SK-N-MC (cell line): Measurements from ENCODE around the gene ITGA11.

Experiments used
- DNase-seq: peaks from one replicate; pipeline ENCODE4 v3.0.0-alpha.2; 2011; ENCODE audit warnings: low read depth, low spot score
- H3K27ac ChIP-seq: fragments of 200-600 bp; sonication (generic); 2 replicates; pipeline ENCODE4 v1.5.1; 2016; ENCODE audit warnings: mixed run types
- H3K36me3 ChIP-seq: fragments of 200-600 bp; sonication (generic); 2 replicates; pipeline ENCODE4 v1.6.1; 2017; ENCODE audit warnings: antibody characterized with exemption, low read length, mixed read lengths; ENCODE audit not compliant: insufficient read depth
- H3K4me3 ChIP-seq: fragments of 200-600 bp; sonication (generic); 2 replicates; pipeline ENCODE4 v1.5.1; 2016
- H3K9ac ChIP-seq: fragments of 200-600 bp; sonication (generic); 2 replicates; pipeline ENCODE4 v1.8.0; 2017; ENCODE audit warnings: mixed run types, mixed read lengths; ENCODE audit not compliant: insufficient read length
- H3K9me3 ChIP-seq: fragments of 200-600 bp; sonication (generic); 2 replicates; pipeline ENCODE4 v1.6.1; 2017; ENCODE audit warnings: low read depth, mild to moderate bottlenecking, antibody characterized with exemption, low read length, moderate library complexity, mixed read lengths
- EZH2 ChIP-seq: fragments of 200-600 bp; sonication (generic); IDR thresholded peaks from one replicate; pipeline ENCODE4 v1.6.1; 2017; ENCODE audit warnings: antibody characterized with exemption
- FOXP2 ChIP-seq: optimal IDR thresholded peaks from 2 replicates; pipeline ENCODE3; 2011; ENCODE audit warnings: mild to moderate bottlenecking, moderate library complexity; ENCODE audit not compliant: insufficient read depth; ENCODE audit errors: extremely low read length, control extremely low read depth
- POLR2AphosphoS5 ChIP-seq: IDR thresholded peaks from 2 replicates; pipeline ENCODE4 v1.6.1; 2012; ENCODE audit warnings: mild to moderate bottlenecking, low read depth, low read length, borderline replicate concordance

The ITGA11 gene

DNA sequence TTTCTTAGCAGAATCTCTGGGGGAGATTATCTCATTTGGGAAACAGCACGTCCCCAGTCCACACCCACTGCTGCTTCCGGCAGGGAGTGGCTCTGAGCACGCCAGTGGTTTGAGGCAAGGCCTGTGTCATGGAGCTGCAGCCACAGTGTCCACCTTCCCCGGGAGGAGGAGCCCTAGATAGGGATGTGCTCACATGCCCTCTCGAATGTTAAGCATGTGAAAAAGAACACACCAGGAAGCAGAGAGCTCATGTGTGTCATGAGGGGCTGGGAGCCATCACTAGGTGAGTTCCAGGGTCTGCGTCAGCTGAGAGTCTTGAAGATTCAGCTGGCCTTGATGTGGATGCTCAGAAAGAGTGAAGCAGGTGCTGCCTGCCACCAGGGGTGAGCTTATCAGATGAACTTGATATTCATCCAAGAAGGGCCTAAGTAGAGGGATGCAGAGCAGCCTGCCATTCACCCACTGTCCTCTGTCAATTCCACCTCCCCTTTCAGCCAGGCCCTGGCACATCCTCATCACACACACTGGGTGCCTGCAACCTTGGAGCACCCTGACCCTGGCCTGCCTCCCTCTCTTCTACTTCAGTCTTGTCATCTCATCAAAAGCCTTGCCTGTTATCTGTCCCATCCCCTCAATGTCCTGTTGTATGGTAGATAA, 16.3 kb downstream of the ITGA11 start:
- Histone ChIP-seq H3K27ac (no peak overlapping the region), H3K9me3 (no peaks in the 10 kb centered on the region)
- TF ChIP-seq POLR2AphosphoS5 (no peak), FOXP2 (no peak), EZH2 (no peak)

DNA sequence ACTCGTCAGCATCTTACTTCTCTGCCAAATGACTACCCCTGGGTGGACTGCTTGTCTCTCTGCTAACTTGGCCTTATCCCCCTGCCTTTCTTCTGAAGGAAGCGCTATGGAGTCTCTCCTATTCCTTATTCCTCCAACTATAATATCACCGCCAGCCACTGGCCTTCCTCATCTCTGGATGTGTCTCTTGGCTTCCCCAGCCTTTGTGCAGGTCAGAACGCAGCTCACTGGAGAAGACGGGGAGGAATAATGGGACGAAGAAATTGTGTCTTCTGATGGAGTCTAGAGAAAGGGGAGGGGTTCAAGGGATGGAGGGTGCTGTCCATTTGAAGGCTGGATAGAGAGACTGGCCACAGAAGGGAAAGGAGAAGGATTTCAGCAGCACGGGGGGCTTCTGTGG, 16.9 kb downstream of the ITGA11 start:
- DNase-seq, result no peak
- TF ChIP-seq EZH2 (no peak), FOXP2 (no peak), POLR2AphosphoS5 (no peak)
- no peak overlapping the region for H3K4me3 ChIP-seq

More for the DNA sequence above, 16.3 kb downstream of the ITGA11 start:
- Histone ChIP-seq H3K9ac (no peak overlapping the region), H3K36me3 (no peaks in the 10 kb centered on the region), H3K4me3 (no peak overlapping the region)
- DNase-seq, result no peak

DNA sequence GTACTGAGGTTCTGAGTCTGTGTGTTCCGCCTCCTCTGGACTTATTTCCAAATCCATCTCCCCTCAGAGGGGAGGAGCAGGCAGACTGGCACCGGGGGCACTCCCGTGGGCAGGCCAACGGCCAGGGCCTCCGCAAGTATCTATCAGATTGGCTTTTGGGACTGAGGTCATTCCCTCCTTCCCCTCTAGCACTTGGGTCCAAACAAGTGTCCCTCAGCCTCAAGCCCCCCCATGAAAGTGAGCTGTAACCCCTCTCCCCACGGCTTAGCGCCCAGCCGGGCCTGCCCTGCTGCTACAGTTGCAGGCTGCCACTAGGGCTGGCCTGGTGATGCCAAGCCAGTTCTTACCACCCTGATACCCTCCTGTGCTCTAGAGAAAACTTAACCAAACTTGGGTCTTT, 17.4 kb downstream of the ITGA11 start:
- no peaks in the 10 kb centered on the region for H3K9me3 ChIP-seq
- no peak overlapping the region for H3K27ac ChIP-seq
- no peaks in the 10 kb centered on the region for H3K36me3 ChIP-seq
- no peak overlapping the region for H3K4me3 ChIP-seq
- no peak for DNase-seq
- no peak for TF ChIP-seq EZH2
- no peak for TF ChIP-seq FOXP2
- no peak for TF ChIP-seq POLR2AphosphoS5
- no peak overlapping the region for H3K9ac ChIP-seq

More for the DNA sequence above, 16.9 kb downstream of the ITGA11 start:
- no peak overlapping the region for H3K27ac ChIP-seq
- no peaks in the 10 kb centered on the region for H3K9me3 ChIP-seq
- H3K9ac ChIP-seq, result no peak overlapping the region
- no peaks in the 10 kb centered on the region for H3K36me3 ChIP-seq

DNA sequence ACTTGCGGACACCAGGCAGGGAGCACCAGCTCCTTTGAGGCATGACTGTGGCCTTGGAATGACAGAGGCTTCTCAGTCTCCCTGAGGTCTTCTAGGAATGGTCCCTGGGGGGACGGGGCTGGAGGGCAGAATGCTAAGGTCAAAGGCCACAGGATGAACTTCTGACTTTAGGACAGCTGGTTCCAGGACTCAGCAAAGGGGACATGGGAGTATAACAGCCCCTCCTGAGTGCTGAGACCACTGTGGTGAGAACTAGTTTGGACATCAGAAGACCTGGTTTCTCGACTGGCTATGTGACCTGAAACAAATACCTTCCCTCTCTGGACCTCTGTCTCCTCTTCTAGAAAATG, 17.8 kb downstream of the ITGA11 start:
- Histone ChIP-seq H3K9me3 (no peaks in the 10 kb centered on the region), H3K9ac (no peak overlapping the region), H3K4me3 (no peak overlapping the region), H3K27ac (no peak overlapping the region), H3K36me3 (no peaks in the 10 kb centered on the region)
- TF ChIP-seq EZH2, result no peak
- no peak for TF ChIP-seq FOXP2
- no peak for TF ChIP-seq POLR2AphosphoS5
- no peak for DNase-seq

DNA sequence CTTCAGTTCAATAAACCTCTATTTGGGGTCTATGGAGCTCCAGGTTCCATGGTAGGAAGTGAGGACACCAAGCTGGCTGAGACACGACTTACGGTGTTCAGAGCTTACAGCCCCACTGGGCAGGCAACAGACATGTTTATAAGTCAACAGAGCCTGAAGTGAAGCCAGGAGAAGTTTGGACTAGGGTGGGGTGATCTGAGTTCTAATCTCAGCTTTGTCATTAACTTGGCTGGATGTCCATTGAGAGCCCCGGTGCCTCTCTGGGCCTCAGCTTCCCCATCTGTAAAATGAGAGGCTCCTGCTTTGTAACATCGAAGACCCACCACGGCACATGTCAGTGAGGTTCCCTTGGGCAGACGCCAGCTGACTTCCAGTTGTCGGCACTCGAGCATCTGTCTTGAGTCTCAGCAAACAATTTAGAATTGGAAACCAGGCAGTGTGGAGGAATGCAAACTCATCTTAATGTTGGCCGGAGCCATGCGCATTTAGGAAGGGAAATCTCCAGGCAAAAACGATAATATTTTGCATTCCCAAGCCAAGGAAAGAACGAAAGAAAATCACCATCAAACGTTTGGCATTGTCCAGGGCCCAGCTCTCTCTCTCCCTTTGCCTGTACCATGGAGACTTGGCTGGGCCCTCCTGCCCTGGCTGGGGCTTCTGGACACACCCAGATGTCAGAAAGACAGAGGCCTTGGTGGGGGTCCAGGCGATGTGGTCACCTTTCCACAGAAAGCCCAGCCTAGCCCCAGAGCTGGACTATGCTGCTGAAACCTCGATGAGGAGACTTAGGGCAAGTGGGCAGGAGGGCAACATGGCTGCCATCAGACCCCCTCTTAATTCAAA, 18.4 kb downstream of the ITGA11 start:
- no peak overlapping the region for H3K4me3 ChIP-seq
- no peak for DNase-seq
- TF ChIP-seq FOXP2, result no peak
- TF ChIP-seq EZH2, result no peak
- TF ChIP-seq POLR2AphosphoS5, result no peak
- no peaks in the 10 kb centered on the region for H3K36me3 ChIP-seq
- no peak overlapping the region for H3K9ac ChIP-seq
- no peaks in the 10 kb centered on the region for H3K9me3 ChIP-seq
- no peak overlapping the region for H3K27ac ChIP-seq

DNA sequence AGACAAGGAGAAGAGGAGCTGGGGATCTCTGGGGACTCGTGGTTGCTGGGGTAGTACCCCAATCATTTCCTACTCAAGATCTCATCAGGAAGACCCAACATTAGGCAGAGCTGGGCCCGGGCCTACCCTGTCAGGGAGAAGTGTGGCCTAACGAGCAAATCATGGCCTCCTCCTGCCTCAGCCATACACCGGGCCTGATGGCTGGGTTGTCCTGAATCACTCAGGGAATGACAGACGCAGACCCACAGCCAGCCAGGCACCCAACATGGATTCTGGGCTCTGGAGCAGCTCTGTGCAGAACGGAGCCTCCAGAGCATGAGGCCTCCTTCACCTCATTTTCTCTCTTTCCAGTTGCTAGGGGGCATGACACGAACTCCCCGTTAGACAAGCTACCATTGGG, 19.7 kb downstream of the ITGA11 start:
- TF ChIP-seq EZH2 (no peak), FOXP2 (no peak), POLR2AphosphoS5 (no peak)
- H3K36me3 ChIP-seq, result no peaks in the 10 kb centered on the region
- DNase-seq, result no peak
- H3K27ac ChIP-seq, result no peak overlapping the region
- no peak overlapping the region for H3K9ac ChIP-seq
- H3K9me3 ChIP-seq, result no peaks in the 10 kb centered on the region
- no peak overlapping the region for H3K4me3 ChIP-seq

DNA sequence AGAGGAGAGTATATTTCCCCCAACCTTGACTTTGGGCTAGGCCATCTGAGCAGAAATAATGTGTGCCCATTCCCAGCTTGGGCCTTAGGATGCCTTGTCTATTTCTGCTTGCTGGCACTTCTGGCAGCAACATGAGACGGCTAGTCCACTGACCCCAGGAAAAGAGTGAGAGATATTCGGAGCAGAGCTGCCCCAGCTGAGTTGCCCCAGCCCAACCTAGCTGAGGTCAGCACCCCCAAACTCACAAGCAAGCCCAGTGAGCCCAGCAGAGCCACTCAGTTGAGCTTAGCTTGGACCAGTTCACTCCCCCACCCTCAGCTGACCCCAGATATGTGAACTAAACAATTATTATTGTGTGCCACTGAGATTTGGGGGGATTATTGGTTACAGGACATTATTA, 20.2 kb downstream of the ITGA11 start:
- no peak overlapping the region for H3K9ac ChIP-seq
- no peaks in the 10 kb centered on the region for H3K36me3 ChIP-seq
- no peak for DNase-seq
- H3K9me3 ChIP-seq, result no peaks in the 10 kb centered on the region
- no peak for TF ChIP-seq FOXP2
- no peak for TF ChIP-seq POLR2AphosphoS5
- TF ChIP-seq EZH2, result no peak
- no peak overlapping the region for H3K27ac ChIP-seq
- H3K4me3 ChIP-seq, result no peak overlapping the region

DNA sequence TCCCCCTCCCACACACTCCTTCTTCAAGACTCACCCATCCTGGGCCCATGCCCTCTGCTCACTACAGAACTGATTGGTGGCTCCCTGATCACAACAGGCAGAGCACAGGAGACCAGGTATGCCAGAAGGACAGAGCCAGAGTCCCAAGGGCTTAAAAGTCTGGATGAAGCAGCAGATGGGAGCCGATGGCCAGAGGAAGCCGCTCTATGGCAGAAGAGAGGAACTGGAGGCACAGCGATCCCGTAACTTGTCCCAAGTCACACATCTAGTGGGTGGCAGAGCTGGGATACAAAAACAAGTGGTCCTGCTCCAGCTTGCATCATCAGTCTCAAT, 20.7 kb downstream of the ITGA11 start:
- H3K27ac ChIP-seq, result no peak overlapping the region
- no peak for DNase-seq
- no peaks in the 10 kb centered on the region for H3K9me3 ChIP-seq
- H3K36me3 ChIP-seq, result no peaks in the 10 kb centered on the region
- no peak overlapping the region for H3K9ac ChIP-seq
- TF ChIP-seq FOXP2 (no peak), EZH2 (no peak), POLR2AphosphoS5 (no peak)
- H3K4me3 ChIP-seq, result no peak overlapping the region
